K562 (cell line): ENCODE results near the gene HDLBP. TPM values are rescaled to one million over a fixed set of nuclear protein-coding genes. Genes with fewer than 3 reads are reported as not detected.

Experiments used
- ATAC-seq: fragments of 200-7000 bp; cut with Tn5 transposase; 3 replicates; pipeline ENCODE4 v1.9.1; 2020; ENCODE audit warnings: moderate library complexity
- BruUV-seq: library from RNA; stranded (reverse); fragments of 400-500 nt; replicated peaks from 2 replicates; lab custom pipeline; 2021; lab: Mats Ljungman, UMichigan
- CTCF ChIA-PET: fragments of 300-600 bp; formaldehyde crosslinking; extraction: SDS; loops from one replicate; lab custom pipeline; 2021; ENCODE audit warnings: low intra/inter-chr PET ratio; lab: Yijun Ruan, JAX
- POLR2A ChIA-PET: fragments of 300-600, 350-650 bp; sonication (Branson Sonifier 250); formaldehyde crosslinking; extraction: SDS; loops from one replicate; lab custom pipeline; 2021; ENCODE audit warnings: antibody characterized with exemption, inconsistent platforms; lab: Yijun Ruan, JAX
- DNase-seq, 4 experiments: peaks; one replicate each; pipeline versions ENCODE4 v3.0.0 to v3.0.0-alpha.2; 2011 to 2018; ENCODE audit warnings: low spot score in 3 of 4, mixed read lengths in 3 of 4; ENCODE audit errors: extremely low read depth in 1 of 4
- FAIRE-seq: peaks from 2 replicates; lab custom pipeline; 2011; peaks lifted over from hg19 to GRCh38; lab: Jason Lieb, UNC
- H2AFZ ChIP-seq: 2 replicates; pipeline ENCODE4 v1.6.0; 2011; ENCODE audit warnings: low read depth, low read length, control low read depth, inconsistent platforms
- H3K27ac ChIP-seq: fragments of 200-600 bp; 3 replicates; pipeline ENCODE4 v1.8.0; 2011; ENCODE audit warnings: low read depth, mild to moderate bottlenecking, control low read depth, inconsistent platforms, low read length, moderate library complexity, mixed read lengths; ENCODE audit errors: extremely low read depth
- H3K27me3 ChIP-seq, 2 experiments: fragments of 300-600 bp in 1 of 2; 2 replicates in 1 of 2; 3 replicates in 1 of 2; pipeline versions ENCODE4 v1.6.0 to v1.8.0; 2011; ENCODE audit warnings: inconsistent platforms in 2 of 2, low read length in 2 of 2, mild to moderate bottlenecking in 1 of 2, mixed read lengths in 1 of 2, moderate library complexity in 1 of 2; ENCODE audit not compliant: control insufficient read depth in 2 of 2, insufficient read depth in 2 of 2
- H3K36me3 ChIP-seq: fragments of 300-600 bp; 3 replicates; pipeline ENCODE4 v1.8.0; 2011; ENCODE audit warnings: mild to moderate bottlenecking, low read length, inconsistent platforms; ENCODE audit not compliant: control insufficient read depth, insufficient read depth
- H3K4me1 ChIP-seq, 2 experiments: fragments of 200-600 bp in 1 of 2; replicated peaks in 1 of 2; 2 replicates in 1 of 2; 3 replicates in 1 of 2; pipeline versions ENCODE4 v1.5.1 to v1.8.0; 2011; ENCODE audit warnings: inconsistent platforms in 2 of 2, low read length in 2 of 2, mild to moderate bottlenecking in 1 of 2, mixed read lengths in 1 of 2, moderate library complexity in 1 of 2; ENCODE audit not compliant: control insufficient read depth in 2 of 2, insufficient read depth in 2 of 2
- H3K4me2 ChIP-seq: 2 replicates; pipeline ENCODE4 v1.6.1; 2011; ENCODE audit warnings: low read length, control low read depth, inconsistent platforms, mixed read lengths; ENCODE audit not compliant: insufficient read depth
- H3K4me3 ChIP-seq: fragments of 200-600 bp; sonication (generic), shearing (Covaris generic); 2 replicates; pipeline ENCODE4 v1.5.1; 2016; ENCODE audit warnings: control low read depth, inconsistent platforms
- H3K79me2 ChIP-seq: fragments of 200-600 bp; 3 replicates; pipeline ENCODE4 v1.8.0; 2011; ENCODE audit warnings: low read length, inconsistent platforms; ENCODE audit not compliant: control insufficient read depth, insufficient read depth
- H3K9ac ChIP-seq, 2 experiments: 2 replicates each; pipeline versions ENCODE4 v1.6.0 to v1.6.1; 2011; ENCODE audit warnings: low read depth in 2 of 2, low read length in 2 of 2, control low read depth in 1 of 2, inconsistent platforms in 1 of 2, mild to moderate bottlenecking in 1 of 2, mixed read lengths in 1 of 2; ENCODE audit not compliant: insufficient read depth in 1 of 2
- H3K9me1 ChIP-seq: one replicate; pipeline ENCODE4 v1.6.0; 2011; ENCODE audit warnings: inconsistent platforms, mild to moderate bottlenecking, low read length, moderate library complexity; ENCODE audit not compliant: control insufficient read depth, insufficient read depth
- H3K9me3 ChIP-seq: replicated peaks from 2 replicates; pipeline ENCODE4 v1.5.1; 2011; ENCODE audit warnings: low read depth, low read length, inconsistent platforms; ENCODE audit not compliant: control insufficient read depth, insufficient read depth
- H4K20me1 ChIP-seq: replicated peaks from 2 replicates; pipeline ENCODE4 v1.6.1; 2011; ENCODE audit warnings: low read length, inconsistent platforms, mixed read lengths; ENCODE audit not compliant: control insufficient read depth, insufficient read depth
- ETV1 ChIP-seq: fragments of 450-650 bp; conservative IDR thresholded peaks from 2 replicates; pipeline ENCODE4 v1.6.1; 2016; ENCODE audit warnings: missing genetic modification characterization, control low read depth, low read depth, missing compliant biosample characterization
- HMGN3 ChIP-seq: IDR thresholded peaks from 2 replicates; pipeline ENCODE4 v1.6.1; 2011; ENCODE audit warnings: borderline replicate concordance, low read depth, mild to moderate bottlenecking, mixed read lengths, low read length; ENCODE audit not compliant: insufficient read length; ENCODE audit errors: extremely low read depth
- KAT7 ChIP-seq: sonication (generic); formaldehyde crosslinking; IDR thresholded peaks from 2 replicates; pipeline ENCODE4 v1.8.0; 2022; ENCODE audit warnings: missing genetic modification reagents, mild to moderate bottlenecking, borderline replicate concordance
- MED1 ChIP-seq: sonication (generic); formaldehyde crosslinking; IDR thresholded peaks from 2 replicates; pipeline ENCODE4 v1.8.1; 2023; ENCODE audit warnings: missing genetic modification reagents, borderline replicate concordance
- RUNX1 ChIP-seq: sonication (generic); IDR thresholded peaks from 2 replicates; pipeline ENCODE4 v1.6.1; 2016; ENCODE audit warnings: antibody characterized with exemption, low read depth
- SMAD1 ChIP-seq: fragments of 150-350 bp; IDR thresholded peaks from 2 replicates; pipeline ENCODE4 v1.6.1; 2014; ENCODE audit warnings: low read length, low read depth; ENCODE audit not compliant: partially characterized antibody
- TRIM24 ChIP-seq, 2 experiments: fragments of 450-650 bp; IDR thresholded peaks; 2 replicates each; pipeline ENCODE4 v1.6.1; 2016
- ZFPM2 ChIP-seq: fragments of 250-450 bp; sonication (Bioruptor Pico); IDR thresholded peaks from 2 replicates; pipeline ENCODE4 v1.5.1; 2022; ENCODE audit warnings: mild to moderate bottlenecking
- ZNF140 ChIP-seq: fragments of 250-450 bp; sonication (Bioruptor Pico); IDR thresholded peaks from 2 replicates; pipeline ENCODE4 v1.8.0; 2021; ENCODE audit warnings: moderate library complexity, mild to moderate bottlenecking, inconsistent platforms
- WGBS: fragments of 100-300 bp; shearing (Covaris generic); methylation state at CpG from one replicate; pipeline ENCODE4 v1.1.6; 2016; ENCODE audit warnings: low coverage, mixed read lengths; ENCODE audit not compliant: insufficient coverage; ENCODE audit errors: missing lambda C conversion rate; 5-methylcytosine and 5-hydroxymethylcytosine counted together
- in situ Hi-C: fragments of 300-500 bp; cut with MboI; formaldehyde crosslinking; loops from 4 replicates; pipeline ENCODE4 v1.15.0; 2018; ENCODE audit warnings: inconsistent platforms, mixed read lengths
- intact Hi-C: fragments of 100-400 bp; cut with micrococcal nuclease; formaldehyde crosslinking; loops from 2 replicates; pipeline ENCODE4 v1.14.2; 2022
- polyA plus RNA-seq, 8 experiments: library from polyadenylated mRNA; depleted of rRNA in 4 of 8; stranded (reverse) in 5 of 8; unstranded in 3 of 8; fragments of >200 nt; fragmentation: Nextera tagmentation in 2 of 8; fragmentation: Illumina TruSeq in 1 of 8; extraction: Ambion mirVana in 2 of 8; extraction: Trizol in 1 of 8; gene quantifications; 2 replicates each; pipeline versions ENCODE4 v1.2.1 to v1.2.3, GENCODE V29; 2011 to 2014; ENCODE audit warnings: inconsistent platforms in 1 of 8, missing spikeins in 1 of 8
- total RNA-seq, 7 experiments: library from RNA; depleted of rRNA in 6 of 7; stranded (reverse); fragments of >200 nt in 6 of 7; fragmentation: Illumina TruSeq in 2 of 7; extraction: Trizol in 2 of 7; gene quantifications; 2 replicates each; pipeline versions ENCODE4 v1.2.1 to v1.2.3, GENCODE V29; 2011 to 2021; ENCODE audit warnings: low replicate concordance in 1 of 7
- TF ChIP-seq, protein P1 (sequence below): fragments of 450-650 bp; IDR thresholded peaks from 2 replicates; pipeline ENCODE4 v1.6.1; 2017; ENCODE audit warnings: antibody characterized with exemption, mild to moderate bottlenecking

The HDLBP gene
- total and polyA plus RNA-seq, 9 of the 15 experiments (the other 6 are each of a cell fraction or from before 2014, with no cell fraction given) = 24.4 to 378 (median 146) TPM

DNA sequence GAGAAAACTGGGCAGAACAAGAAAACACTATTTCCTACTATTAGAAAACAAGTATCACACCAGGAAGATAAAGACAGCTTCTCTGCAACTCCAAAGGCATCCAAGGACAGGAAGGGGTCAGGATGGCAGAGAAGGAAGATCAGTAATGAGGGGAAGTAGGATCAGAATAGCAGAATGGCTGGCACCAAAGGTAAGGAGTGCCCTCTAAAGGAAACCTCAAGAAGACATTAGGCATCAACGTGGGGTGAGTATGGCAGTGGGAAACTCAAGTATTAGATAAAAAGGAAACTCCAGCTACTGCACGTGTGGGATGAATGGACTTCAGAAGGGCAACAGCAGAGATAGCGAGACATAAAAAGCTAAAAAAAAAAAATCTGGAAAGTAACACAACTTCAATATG lies 25.9 kb downstream of the HDLBP start (continued):
- no peak for TF ChIP-seq ZFPM2 (CRISPR knock-in tag)
- no peak for TF ChIP-seq MED1 (CRISPR knock-in tag)
- no peak for TF ChIP-seq ZNF140 (CRISPR knock-in tag)
- TF ChIP-seq KAT7 = no peak
- no peak for TF ChIP-seq TRIM24 (IDR thresholded peaks at IDR 0.05)
- TF ChIP-seq, protein P1, sequence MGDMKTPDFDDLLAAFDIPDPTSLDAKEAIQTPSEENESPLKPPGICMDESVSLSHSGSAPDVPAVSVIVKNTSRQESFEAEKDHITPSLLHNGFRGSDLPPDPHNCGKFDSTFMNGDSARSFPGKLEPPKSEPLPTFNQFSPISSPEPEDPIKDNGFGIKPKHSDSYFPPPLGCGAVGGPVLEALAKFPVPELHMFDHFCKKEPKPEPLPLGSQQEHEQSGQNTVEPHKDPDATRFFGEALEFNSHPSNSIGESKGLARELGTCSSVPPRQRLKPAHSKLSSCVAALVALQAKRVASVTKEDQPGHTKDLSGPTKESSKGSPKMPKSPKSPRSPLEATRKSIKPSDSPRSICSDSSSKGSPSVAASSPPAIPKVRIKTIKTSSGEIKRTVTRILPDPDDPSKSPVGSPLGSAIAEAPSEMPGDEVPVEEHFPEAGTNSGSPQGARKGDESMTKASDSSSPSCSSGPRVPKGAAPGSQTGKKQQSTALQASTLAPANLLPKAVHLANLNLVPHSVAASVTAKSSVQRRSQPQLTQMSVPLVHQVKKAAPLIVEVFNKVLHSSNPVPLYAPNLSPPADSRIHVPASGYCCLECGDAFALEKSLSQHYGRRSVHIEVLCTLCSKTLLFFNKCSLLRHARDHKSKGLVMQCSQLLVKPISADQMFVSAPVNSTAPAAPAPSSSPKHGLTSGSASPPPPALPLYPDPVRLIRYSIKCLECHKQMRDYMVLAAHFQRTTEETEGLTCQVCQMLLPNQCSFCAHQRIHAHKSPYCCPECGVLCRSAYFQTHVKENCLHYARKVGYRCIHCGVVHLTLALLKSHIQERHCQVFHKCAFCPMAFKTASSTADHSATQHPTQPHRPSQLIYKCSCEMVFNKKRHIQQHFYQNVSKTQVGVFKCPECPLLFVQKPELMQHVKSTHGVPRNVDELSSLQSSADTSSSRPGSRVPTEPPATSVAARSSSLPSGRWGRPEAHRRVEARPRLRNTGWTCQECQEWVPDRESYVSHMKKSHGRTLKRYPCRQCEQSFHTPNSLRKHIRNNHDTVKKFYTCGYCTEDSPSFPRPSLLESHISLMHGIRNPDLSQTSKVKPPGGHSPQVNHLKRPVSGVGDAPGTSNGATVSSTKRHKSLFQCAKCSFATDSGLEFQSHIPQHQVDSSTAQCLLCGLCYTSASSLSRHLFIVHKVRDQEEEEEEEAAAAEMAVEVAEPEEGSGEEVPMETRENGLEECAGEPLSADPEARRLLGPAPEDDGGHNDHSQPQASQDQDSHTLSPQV = no peak
- TF ChIP-seq RUNX1 = no peak
- no peak for TF ChIP-seq SMAD1

GRCh38 chr2:241289053-241289452 lies 26.4 kb downstream of the HDLBP start:
- BruUV-seq = no TSS peak
- intact Hi-C loops = no loop called here
- no peak for FAIRE-seq
- no peaks in the 10 kb centered on the region for H3K27me3 ChIP-seq
- no peak for DNase-seq
- no peaks in the 10 kb centered on the region for H3K9me3 ChIP-seq
- H3K4me3 ChIP-seq = no peak overlapping the region
- no peaks in the 10 kb centered on the region; a peak in 2 of 5 replicates for H3K4me1 ChIP-seq
- ATAC-seq = no peak
- peaks cover 29% of the 10 kb centered on the region; the same call in 2 of the 3 replicates for H3K36me3 ChIP-seq
- H3K79me2 ChIP-seq = peaks cover 84% of the 10 kb centered on the region
- POLR2A ChIA-PET = interaction anchor here (2.1 kb wide), 1 partner anchor 14 kb away, joined by 8 read pairs; no protein-coding TSS in a partner anchor
- H4K20me1 ChIP-seq = 0 out of 2 replicates have a peak, but pooled peaks cover 13% of the 10 kb centered on the region
- no peak overlapping the region for H2AFZ ChIP-seq
- CTCF ChIA-PET = no interaction called here
- H3K9ac ChIP-seq = no peak overlapping the region
- H3K4me2 ChIP-seq = no peak overlapping the region
- TF ChIP-seq ETV1 (no peak), HMGN3 (no peak)
- no peaks in the 10 kb centered on the region for H3K9me1 ChIP-seq
- in situ Hi-C loops = no loop called here
- WGBS = 86% methylated on average over 4 of the region's 4 CpGs
- no peak overlapping the region for H3K27ac ChIP-seq
